Activated CD4-positive, alpha-beta memory T cell treated with anti-CD3 and anti-CD28 coated beads for 36 hours (primary cell): ENCODE results near the gene ACSF3. TPM values are rescaled to one million over a fixed set of nuclear protein-coding genes. Genes with fewer than 3 reads are reported as not detected.
"Not testable (repeated sequence)": the region's sequence is repeated elsewhere in the genome, so short reads cannot be mapped to it uniquely, and the experiment has no call there.

Experiments used
- CTCF ChIA-PET: fragments of 350-600 bp; sonication (Branson Sonifier 250); formaldehyde crosslinking; loops from one replicate; lab custom pipeline; 2021; ENCODE audit warnings: antibody characterized with exemption, inconsistent platforms; lab: Charles Lee
- POLR2A ChIA-PET: fragments of 350-600 bp; sonication (Branson Sonifier 250); formaldehyde crosslinking; loops from one replicate; lab custom pipeline; 2021; ENCODE audit warnings: antibody characterized with exemption; lab: Charles Lee
- DNase-seq: peaks from one replicate; pipeline ENCODE4 v3.0.0-alpha.2; 2020
- H3K27ac Mint-ChIP-seq: one replicate; pipeline ENCODE4 v1.8.0; 2021; ENCODE audit warnings: mixed read lengths
- H3K27me3 Mint-ChIP-seq: one replicate; pipeline ENCODE4 v1.8.0; 2021; ENCODE audit warnings: mixed read lengths
- H3K36me3 Mint-ChIP-seq: one replicate; pipeline ENCODE4 v1.8.0; 2021; ENCODE audit warnings: mixed read lengths
- H3K4me1 Mint-ChIP-seq: one replicate; pipeline ENCODE4 v1.8.0; 2021; ENCODE audit warnings: low read depth, mixed read lengths
- H3K4me3 Mint-ChIP-seq: one replicate; pipeline ENCODE4 v1.8.0; 2021; ENCODE audit warnings: mild to moderate bottlenecking, mixed read lengths
- H3K9me3 Mint-ChIP-seq: one replicate; pipeline ENCODE4 v1.8.0; 2021; ENCODE audit warnings: mixed read lengths
- intact Hi-C: fragments of 100-400 bp; cut with micrococcal nuclease; formaldehyde crosslinking; loops from one replicate; pipeline ENCODE4 v1.15.1; 2023
- total RNA-seq, 2 experiments: library from RNA; stranded (reverse); gene quantifications; one replicate each; pipeline ENCODE4 v1.2.3, GENCODE V29; 2021

The ACSF3 gene
- total RNA-seq, 2 experiments from 2014 or later, result 36.1 to 37.3 TPM

DNA sequence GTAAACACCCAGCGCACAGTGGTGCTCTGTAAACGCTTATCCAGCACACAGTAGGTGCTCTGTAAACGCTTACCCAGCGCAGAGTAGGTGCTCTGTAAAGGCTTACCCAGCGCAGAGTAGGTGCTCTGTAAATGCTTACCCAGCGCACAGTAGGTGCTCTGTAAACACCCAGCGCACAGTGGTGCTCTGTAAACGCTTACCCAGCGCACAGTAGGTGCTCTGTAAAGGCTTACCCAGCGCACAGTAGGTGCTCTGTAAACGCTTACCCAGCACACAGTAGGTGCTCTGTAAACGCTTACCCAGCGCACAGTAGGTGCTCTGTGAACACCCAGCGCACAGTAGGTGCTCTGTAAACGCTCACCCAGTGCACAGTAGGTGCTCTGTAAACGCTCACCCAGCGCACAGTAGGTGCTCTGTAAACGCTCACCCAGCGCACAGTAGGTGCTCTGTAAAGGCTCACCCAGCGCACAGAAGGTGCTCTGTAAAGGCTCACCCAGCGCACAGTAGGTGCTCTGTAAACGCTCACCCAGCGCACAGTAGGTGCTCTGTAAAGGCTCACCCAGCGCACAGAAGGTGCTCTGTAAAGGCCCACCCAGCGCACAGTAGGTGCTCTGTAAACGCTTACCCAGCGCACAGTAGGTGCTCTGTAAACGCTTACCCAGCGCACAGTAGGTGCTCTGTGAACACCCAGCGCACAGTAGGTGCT lies 92.4 kb downstream of the ACSF3 start:
- H3K27me3 Mint-ChIP-seq, H3K9me3 Mint-ChIP-seq, POLR2A ChIA-PET, intact Hi-C loops, H3K4me1 Mint-ChIP-seq, H3K4me3 Mint-ChIP-seq, DNase-seq, H3K36me3 Mint-ChIP-seq, H3K27ac Mint-ChIP-seq: not testable (repeated sequence)
- CTCF ChIA-PET, result interaction anchor here (0.6 kb wide), 1 partner anchor 195 kb away, joined by 6 read pairs; no protein-coding TSS in a partner anchor

DNA sequence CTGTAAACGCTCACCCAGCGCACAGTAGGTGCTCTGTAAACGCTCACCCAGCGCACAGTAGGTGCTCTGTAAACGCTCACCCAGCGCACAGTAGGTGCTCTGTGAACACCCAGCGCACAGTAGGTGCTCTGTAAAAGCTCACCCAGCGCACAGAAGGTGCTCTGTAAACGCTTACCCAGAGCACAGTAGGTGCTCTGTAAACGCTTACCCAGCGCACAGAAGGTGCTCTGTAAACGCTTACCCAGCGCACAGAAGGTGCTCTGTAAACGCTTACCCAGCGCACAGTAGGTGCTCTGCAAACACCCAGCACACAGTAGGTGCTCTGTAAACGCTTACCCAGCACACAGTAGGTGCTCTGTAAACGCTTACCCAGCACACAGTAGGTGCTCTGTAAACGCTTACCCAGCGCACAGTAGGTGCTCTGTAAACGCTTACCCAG lies 93.0 kb downstream of the ACSF3 start:
- H3K36me3 Mint-ChIP-seq, H3K27me3 Mint-ChIP-seq, H3K27ac Mint-ChIP-seq, DNase-seq, intact Hi-C loops, H3K4me3 Mint-ChIP-seq, H3K9me3 Mint-ChIP-seq, H3K4me1 Mint-ChIP-seq, POLR2A ChIA-PET: not testable (repeated sequence)
- CTCF ChIA-PET, result interaction anchor here (0.6 kb wide), 1 partner anchor 196 kb away, joined by 6 read pairs; no protein-coding TSS in a partner anchor

DNA sequence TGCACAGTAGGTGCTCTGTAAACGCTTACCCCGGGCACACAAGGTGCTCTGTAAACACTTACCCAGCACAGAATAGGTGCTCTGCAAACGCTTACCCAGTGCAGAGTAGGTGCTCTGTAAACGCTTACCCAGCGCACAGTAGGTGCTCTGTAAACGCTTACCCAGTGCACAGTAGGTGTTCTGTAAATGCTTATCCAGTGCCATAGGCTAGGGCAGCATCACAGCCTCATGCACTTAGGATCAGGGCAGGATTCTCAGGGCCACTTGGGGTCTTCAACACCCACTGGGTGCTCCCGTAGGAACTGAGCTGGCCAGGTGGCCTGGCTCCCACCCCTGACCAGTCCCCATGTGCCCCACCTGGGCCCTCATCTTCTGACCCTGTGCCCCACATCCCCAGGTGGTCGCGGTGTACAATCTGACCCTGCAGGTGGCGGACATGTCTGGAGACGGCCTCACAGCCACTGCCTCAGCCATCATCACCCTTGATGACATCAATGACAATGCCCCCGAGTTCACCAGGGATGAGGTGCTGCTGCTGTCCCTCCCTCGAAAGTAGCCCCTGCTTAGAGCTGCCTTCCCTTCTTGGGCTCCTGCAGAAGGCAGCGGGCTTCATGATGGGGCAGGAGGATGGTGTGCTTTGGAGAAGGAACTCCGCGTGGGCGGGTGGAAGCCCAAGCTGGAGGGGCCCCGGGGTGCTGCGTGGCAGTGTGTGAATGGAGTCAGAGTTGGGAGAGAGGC lies 93.5 kb downstream of the ACSF3 start:
- intact Hi-C loops, result no loop called here
- peaks cover 2% of the 10 kb centered on the region for H3K9me3 Mint-ChIP-seq
- H3K4me3 Mint-ChIP-seq, result no peak overlapping the region
- H3K36me3 Mint-ChIP-seq, result no peaks in the 10 kb centered on the region
- H3K27me3 Mint-ChIP-seq, result no peaks in the 10 kb centered on the region
- H3K27ac Mint-ChIP-seq, result no peak overlapping the region
- CTCF ChIA-PET, result no interaction called here
- DNase-seq, result peak; percentile 61
- H3K4me1 Mint-ChIP-seq, result no peaks in the 10 kb centered on the region
- POLR2A ChIA-PET, result no interaction called here

DNA sequence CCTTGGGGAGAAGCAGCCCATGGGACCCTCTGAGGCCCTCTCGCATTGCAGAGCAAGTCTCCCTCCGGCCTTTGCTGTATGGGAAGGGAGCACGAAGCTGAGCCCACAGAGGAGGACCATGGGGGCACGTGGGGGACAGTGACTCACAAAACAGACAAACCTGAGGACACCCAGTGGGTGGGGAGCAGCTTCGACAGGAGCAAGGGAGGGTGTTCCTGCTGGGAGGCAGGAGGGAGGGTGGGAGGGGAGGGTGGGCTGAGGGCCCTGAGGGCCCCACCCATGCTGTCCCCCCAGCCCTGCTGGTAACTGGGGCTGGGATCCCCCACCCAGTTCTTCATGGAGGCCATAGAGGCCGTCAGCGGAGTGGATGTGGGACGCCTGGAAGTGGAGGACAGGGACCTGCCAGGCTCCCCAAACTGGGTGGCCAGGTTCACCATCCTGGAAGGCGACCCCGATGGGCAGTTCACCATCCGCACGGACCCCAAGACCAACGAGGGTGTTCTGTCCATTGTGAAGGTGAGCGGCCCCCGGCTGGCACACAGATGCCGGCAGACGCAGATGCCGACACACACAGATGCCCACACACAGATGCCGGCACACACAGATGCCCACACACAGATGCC lies 94.2 kb downstream of the ACSF3 start:
- ChIA-PET CTCF (no interaction called here), POLR2A (no interaction called here)
- no peaks in the 10 kb centered on the region for H3K27me3 Mint-ChIP-seq
- no peak overlapping the region for H3K27ac Mint-ChIP-seq
- H3K36me3 Mint-ChIP-seq, result no peaks in the 10 kb centered on the region
- H3K9me3 Mint-ChIP-seq, result peaks cover 2% of the 10 kb centered on the region
- DNase-seq, result no peak
- intact Hi-C loops, result no loop called here
- H3K4me1 Mint-ChIP-seq, result no peaks in the 10 kb centered on the region
- no peak overlapping the region for H3K4me3 Mint-ChIP-seq

DNA sequence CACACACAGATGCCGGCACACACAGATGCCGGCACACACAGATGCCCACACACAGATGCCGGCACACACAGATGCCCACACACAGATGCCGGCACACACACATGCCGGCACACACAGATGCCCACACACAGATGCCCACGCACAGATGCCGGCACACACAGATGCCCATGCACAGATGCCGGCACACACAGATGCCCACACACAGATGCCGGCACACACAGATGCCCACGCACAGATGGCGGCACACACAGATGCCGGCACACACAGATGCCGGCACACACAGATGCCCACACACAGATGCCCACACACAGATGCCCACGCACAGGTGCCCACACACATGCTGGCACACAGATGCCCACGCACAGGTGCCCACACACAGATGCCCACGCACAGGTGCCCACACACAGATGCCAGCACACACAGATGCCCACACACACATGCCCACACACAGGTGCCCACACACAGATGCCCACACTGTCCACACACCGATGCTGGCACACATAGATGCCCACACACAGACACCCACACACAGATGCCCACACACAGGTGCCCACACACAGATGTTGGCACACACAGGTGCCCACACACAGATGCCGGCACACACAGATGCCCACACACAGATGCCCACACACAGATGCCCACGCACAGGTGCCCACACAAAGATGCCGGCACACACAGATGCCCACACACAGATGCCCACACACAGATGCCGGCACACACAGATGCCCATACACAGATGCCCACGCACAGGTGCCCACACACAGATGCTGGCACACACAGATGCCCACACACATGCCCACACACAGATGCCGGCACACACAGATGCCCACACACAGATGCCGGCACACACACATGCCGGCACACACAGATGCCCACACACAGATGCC lies 95.1 kb downstream of the ACSF3 start:
- H3K9me3 Mint-ChIP-seq, H3K4me1 Mint-ChIP-seq, POLR2A ChIA-PET, H3K4me3 Mint-ChIP-seq, H3K27me3 Mint-ChIP-seq, intact Hi-C loops, H3K36me3 Mint-ChIP-seq, CTCF ChIA-PET, DNase-seq, H3K27ac Mint-ChIP-seq: not testable (repeated sequence)

DNA sequence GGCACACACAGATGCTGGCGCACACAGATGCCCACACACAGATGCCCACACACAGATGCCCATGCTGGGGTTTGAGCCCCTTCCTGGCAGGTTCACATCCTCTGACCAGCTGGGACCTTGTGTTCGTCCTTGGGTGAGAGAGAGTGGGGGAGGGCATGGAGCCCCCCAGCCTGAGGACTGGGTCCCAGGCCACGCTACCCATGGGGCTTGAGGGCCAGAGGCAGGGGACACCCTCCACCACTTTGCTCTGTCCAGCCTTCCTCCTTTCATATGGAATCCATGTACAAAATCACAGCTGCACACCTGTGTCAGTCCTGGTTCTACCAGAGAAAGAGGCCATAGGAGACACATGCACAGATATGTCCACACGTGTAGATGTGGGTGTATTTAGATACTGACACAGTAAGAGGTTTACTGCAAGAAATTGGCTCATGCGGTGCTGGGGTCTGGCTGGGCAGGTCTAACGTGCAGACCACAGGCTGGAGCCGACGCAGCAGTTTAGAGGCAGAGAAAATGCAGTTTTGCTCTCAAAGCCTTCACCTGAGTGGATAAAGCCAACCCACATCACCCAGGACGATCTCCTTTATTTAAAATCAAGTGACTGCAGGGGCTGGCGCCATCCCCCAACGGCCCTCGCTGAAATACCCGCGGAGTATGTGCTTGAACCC lies 95.8 kb downstream of the ACSF3 start:
- ChIA-PET POLR2A (no interaction called here), CTCF (interaction anchor here (0.7 kb wide), 1 partner anchor 169 kb away, joined by 3 read pairs; no protein-coding TSS in a partner anchor)
- H3K9me3 Mint-ChIP-seq, result peaks cover 2% of the 10 kb centered on the region
- H3K4me3 Mint-ChIP-seq, result no peak overlapping the region
- no peak for DNase-seq
- no peak overlapping the region for H3K27ac Mint-ChIP-seq
- no peaks in the 10 kb centered on the region for H3K36me3 Mint-ChIP-seq
- H3K27me3 Mint-ChIP-seq, result no peaks in the 10 kb centered on the region
- H3K4me1 Mint-ChIP-seq, result no peaks in the 10 kb centered on the region
- intact Hi-C loops, result no loop called here

DNA sequence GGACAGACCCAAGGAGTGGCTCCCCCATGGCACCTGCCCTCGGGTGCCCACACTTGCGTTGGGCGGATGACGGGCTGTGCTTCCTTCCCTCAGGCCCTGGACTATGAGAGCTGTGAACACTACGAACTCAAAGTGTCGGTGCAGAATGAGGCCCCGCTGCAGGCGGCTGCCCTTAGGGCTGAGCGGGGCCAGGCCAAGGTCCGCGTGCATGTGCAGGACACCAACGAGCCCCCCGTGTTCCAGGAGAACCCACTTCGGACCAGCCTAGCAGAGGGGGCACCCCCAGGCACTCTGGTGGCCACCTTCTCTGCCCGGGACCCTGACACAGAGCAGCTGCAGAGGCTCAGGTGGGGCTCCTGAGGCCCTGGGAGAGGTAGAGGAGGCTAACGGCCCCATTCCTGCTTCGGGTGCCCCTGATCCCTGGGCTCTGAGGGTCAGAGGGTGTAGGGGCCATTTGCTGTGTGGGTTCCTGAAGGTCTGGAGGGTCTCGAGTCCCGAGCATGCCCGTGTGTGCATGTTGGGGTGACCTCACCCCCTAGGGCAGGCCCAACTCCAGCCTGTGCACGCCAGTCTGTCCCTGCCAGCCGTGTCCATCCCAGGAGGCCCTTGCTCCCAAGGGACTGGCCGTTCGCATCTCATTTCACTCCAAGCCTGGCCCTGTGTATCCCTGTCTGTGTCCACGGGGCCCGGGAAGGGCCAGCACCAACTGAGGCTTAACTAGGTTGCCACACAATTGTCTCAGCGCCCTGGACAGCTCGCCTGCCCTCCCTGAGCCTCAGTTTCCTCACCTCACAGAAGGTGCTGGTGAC lies 96.7 kb downstream of the ACSF3 start:
- ChIA-PET POLR2A (no interaction called here), CTCF (interaction anchor here (0.7 kb wide), 1 partner anchor 170 kb away, joined by 3 read pairs; no protein-coding TSS in a partner anchor)
- intact Hi-C loops, result no loop called here
- Mint-ChIP-seq H3K36me3 (no peaks in the 10 kb centered on the region), H3K4me3 (no peak overlapping the region), H3K27me3 (no peaks in the 10 kb centered on the region), H3K27ac (no peak overlapping the region), H3K4me1 (no peaks in the 10 kb centered on the region), H3K9me3 (peaks cover 2% of the 10 kb centered on the region)
- DNase-seq, result no peak

DNA sequence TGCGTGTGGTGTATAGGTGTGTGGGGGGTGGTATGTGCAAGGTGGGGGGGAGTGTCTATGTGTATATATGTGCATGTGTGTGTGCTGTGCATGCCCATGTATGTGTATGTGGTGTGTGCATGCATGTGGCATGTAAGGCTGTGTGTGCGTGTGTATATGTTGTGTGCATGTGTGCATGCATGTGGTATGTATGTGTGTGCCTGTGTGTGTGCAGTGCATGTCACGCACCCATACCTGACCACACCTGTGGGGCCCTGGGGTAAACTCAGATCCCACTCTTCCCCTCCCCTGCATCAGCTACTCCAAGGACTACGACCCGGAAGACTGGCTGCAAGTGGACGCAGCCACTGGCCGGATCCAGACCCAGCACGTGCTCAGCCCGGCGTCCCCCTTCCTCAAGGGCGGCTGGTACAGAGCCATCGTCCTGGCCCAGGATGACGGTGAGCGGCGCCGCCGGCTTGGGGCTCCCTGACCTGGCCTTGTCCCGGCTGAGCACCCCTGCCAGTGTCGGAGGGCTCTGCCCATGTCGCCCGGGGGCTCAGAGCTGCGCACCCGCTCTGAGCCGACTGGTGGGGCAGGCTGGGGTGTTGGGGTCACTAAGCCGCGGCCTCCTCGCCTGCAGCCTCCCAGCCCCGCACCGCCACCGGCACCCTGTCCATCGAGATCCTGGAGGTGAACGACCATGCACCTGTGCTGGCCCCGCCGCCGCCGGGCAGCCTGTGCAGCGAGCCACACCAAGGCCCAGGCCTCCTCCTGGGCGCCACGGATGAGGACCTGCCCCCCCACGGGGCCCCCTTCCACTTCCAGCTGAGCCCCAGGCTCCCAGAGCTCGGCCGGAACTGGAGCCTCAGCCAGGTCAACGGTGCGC lies 97.6 kb downstream of the ACSF3 start:
- intact Hi-C loops, result no loop called here

DNA sequence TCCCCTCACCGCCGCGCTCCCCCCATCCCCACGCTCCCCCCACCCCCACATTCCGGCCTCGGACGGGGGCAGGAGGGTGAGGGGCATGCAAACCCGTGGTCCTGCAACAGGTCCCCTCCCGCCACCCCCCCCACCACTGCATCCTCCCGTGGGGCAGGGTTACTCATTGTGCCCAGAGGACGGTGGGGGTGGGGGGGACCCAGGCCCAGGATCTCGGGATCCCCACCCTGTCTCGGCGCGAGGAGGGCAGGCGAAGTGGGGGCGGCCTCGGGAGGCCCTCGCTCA lies 98.2 kb downstream of the ACSF3 start:
- ChIA-PET CTCF (no interaction called here), POLR2A (no interaction called here)
- Mint-ChIP-seq H3K27me3 (no peaks in the 10 kb centered on the region), H3K36me3 (no peaks in the 10 kb centered on the region), H3K27ac (no peak overlapping the region), H3K4me3 (no peak overlapping the region), H3K9me3 (peaks cover 2% of the 10 kb centered on the region), H3K4me1 (no peaks in the 10 kb centered on the region)
- DNase-seq, result no peak
- intact Hi-C loops, result loop anchor here (1.0 kb wide), 1 partner anchor 21 kb away; the partner anchor contains the start of gene CDH15

More for the DNA sequence above, 97.6 kb downstream of the ACSF3 start:
- Mint-ChIP-seq H3K27ac (no peak overlapping the region), H3K36me3 (no peaks in the 10 kb centered on the region), H3K4me1 (no peaks in the 10 kb centered on the region), H3K27me3 (no peaks in the 10 kb centered on the region), H3K9me3 (peaks cover 2% of the 10 kb centered on the region), H3K4me3 (peak overlapping the region; percentile 12)
- no peak for DNase-seq
- ChIA-PET POLR2A (no interaction called here), CTCF (no interaction called here)
